ENCODE data around the gene SORL1. TPM values are rescaled to one million over a fixed set of nuclear protein-coding genes. Genes with fewer than 3 reads are reported as not detected.

Gene SORL1
- total RNA-seq, 1 experiment from 2014 or later: 4.9 TPM

DNA sequence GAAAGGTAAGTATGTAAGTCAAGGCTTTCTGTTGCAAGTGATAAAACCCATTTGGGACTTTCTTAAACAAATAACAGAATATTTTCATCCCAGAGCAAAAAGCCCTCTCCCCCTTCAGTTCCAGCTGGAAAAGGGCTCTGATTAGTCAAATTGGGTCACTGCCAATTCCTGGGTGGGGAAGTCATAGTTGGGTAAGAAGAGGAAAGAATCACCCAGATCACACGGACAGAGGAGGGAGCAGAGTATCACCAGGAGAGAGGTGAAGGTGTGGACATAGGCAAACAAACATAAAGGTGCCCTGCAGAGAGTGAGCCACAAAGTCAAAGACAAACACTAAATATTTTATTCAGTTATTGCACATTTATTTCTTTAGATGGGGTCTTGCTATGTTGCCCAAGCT lies 36.3 kb upstream of the SORL1 start:
- Histone ChIP-seq H4K20me1 (ENCODE audit: insufficient read depth) (no peaks in the 10 kb centered on the region), H3K36me3 (ENCODE audit: low read depth) (no peaks in the 10 kb centered on the region), H3K9me3 (ENCODE audit: insufficient read depth, low read depth) (no peaks in the 10 kb centered on the region), H3K79me2 (ENCODE audit: low read depth) (no peaks in the 10 kb centered on the region), H2AFZ (no peak overlapping the region), H3K9me2 (ENCODE audit: insufficient read depth) (no peaks in the 10 kb centered on the region), H3K4me2 (peak overlapping the region; percentile 31), H3K27ac (no peak overlapping the region), H3K4me1 (replicated peaks; ENCODE audit: insufficient read depth) (peaks cover 27% of the 10 kb centered on the region), H3K4me3 (no peak overlapping the region), H3F3A (ENCODE audit: insufficient read depth, low read depth) (no peaks in the 10 kb centered on the region), H3K27me3 (ENCODE audit: insufficient read depth, low read depth) (no peaks in the 10 kb centered on the region)
- intact Hi-C loops (cut with micrococcal nuclease; ENCODE audit: unreplicated experiment): no loop called here
- no TSS peak for BruUV-seq (replicated peaks)
- no peak for TF ChIP-seq CTCF (conservative IDR thresholded peaks at IDR 0.05)
- no peak for TF ChIP-seq EZH2 (IDR thresholded peaks at IDR 0.05; ENCODE audit: low read depth)
- POLR2A ChIA-PET (ENCODE audit: unreplicated experiment): no interaction called here
- DNase-seq: peak in 1 of 2 experiments; percentile 72
- CTCF ChIA-PET: no interaction called here

DNA sequence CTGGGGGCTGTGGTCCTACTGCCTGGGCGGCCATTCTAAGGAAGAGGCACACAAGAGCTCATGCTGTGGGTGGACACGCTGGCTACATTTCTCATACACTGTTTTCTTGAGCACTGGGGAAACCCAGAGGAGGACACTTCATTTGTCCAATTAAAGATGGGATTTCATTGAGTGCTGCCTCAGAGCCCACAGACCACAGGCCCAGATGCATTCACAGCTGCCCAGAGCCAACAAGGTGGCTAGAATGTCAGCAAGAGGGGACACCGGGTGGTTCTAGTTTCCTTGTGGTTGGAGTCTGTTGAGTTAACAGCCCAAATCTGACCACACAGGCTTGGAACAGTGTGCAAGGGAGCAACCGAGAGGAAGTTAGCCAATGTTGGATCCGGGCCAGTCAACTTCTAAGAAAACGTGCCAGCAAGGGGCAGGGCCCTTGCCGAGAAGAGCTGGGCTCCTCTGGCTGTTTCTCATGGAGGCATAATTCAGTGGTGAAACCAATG lies 35.0 kb upstream of the SORL1 start:
- POLR2A ChIA-PET (ENCODE audit: unreplicated experiment): no interaction called here
- peaks cover 27% of the 10 kb centered on the region for H3K4me1 ChIP-seq (replicated peaks; ENCODE audit: insufficient read depth)
- DNase-seq: peak; percentile 35 to 90

GRCh38 chr11:121417607-121418006 lies 34.5 kb upstream of the SORL1 start:
- TF ChIP-seq CTCF (conservative IDR thresholded peaks at IDR 0.05) (no peak), EZH2 (IDR thresholded peaks at IDR 0.05; ENCODE audit: low read depth) (no peak)
- intact Hi-C loops (cut with micrococcal nuclease; ENCODE audit: unreplicated experiment): no loop called here

More for the DNA sequence above, 35.0 kb upstream of the SORL1 start:
- no peaks in the 10 kb centered on the region for H3K27me3 ChIP-seq (ENCODE audit: insufficient read depth, low read depth)
- H3K79me2 ChIP-seq (ENCODE audit: low read depth): no peaks in the 10 kb centered on the region
- H3K36me3 ChIP-seq (ENCODE audit: low read depth): no peaks in the 10 kb centered on the region
- CTCF ChIA-PET: no interaction called here
- H2AFZ ChIP-seq: no peak overlapping the region
- H3K27ac ChIP-seq: peak overlapping the region; percentile 17; the same call in 1 of the 2 replicates
- no peaks in the 10 kb centered on the region for H3K9me2 ChIP-seq (ENCODE audit: insufficient read depth)
- H4K20me1 ChIP-seq (ENCODE audit: insufficient read depth): no peaks in the 10 kb centered on the region
- no peak for TF ChIP-seq EZH2 (IDR thresholded peaks at IDR 0.05; ENCODE audit: low read depth)
- TF ChIP-seq CTCF (conservative IDR thresholded peaks at IDR 0.05): no peak
- intact Hi-C loops (cut with micrococcal nuclease; ENCODE audit: unreplicated experiment): no loop called here
- no peaks in the 10 kb centered on the region for H3F3A ChIP-seq (ENCODE audit: insufficient read depth, low read depth)
- no TSS peak for BruUV-seq (replicated peaks)
- peak overlapping the region; percentile 45 for H3K4me2 ChIP-seq
- H3K9me3 ChIP-seq (ENCODE audit: insufficient read depth, low read depth): no peaks in the 10 kb centered on the region
- H3K4me3 ChIP-seq: no peak overlapping the region

More at GRCh38 chr11:121417607-121418006, 34.5 kb upstream of the SORL1 start:
- POLR2A ChIA-PET (ENCODE audit: unreplicated experiment): no interaction called here
- H3K27me3 ChIP-seq (ENCODE audit: insufficient read depth, low read depth): no peaks in the 10 kb centered on the region
- no peaks in the 10 kb centered on the region for H3K36me3 ChIP-seq (ENCODE audit: low read depth)
- no peaks in the 10 kb centered on the region for H3K9me2 ChIP-seq (ENCODE audit: insufficient read depth)
- no peak overlapping the region for H2AFZ ChIP-seq
- H3K4me2 ChIP-seq: peak overlapping the region; percentile 45
- CTCF ChIA-PET: no interaction called here
- H3F3A ChIP-seq (ENCODE audit: insufficient read depth, low read depth): no peaks in the 10 kb centered on the region
- no peaks in the 10 kb centered on the region for H3K9me3 ChIP-seq (ENCODE audit: insufficient read depth, low read depth)
- H4K20me1 ChIP-seq (ENCODE audit: insufficient read depth): no peaks in the 10 kb centered on the region
- H3K27ac ChIP-seq: peak overlapping the region; percentile 12; the same call in 1 of the 2 replicates
- no TSS peak for BruUV-seq (replicated peaks)
- peaks cover 27% of the 10 kb centered on the region for H3K4me1 ChIP-seq (replicated peaks; ENCODE audit: insufficient read depth)
- no peaks in the 10 kb centered on the region for H3K79me2 ChIP-seq (ENCODE audit: low read depth)
- no peak overlapping the region for H3K4me3 ChIP-seq
- no peak for DNase-seq
